H1 (cell line): Measurements from ENCODE around the gene EGLN2. TPM values are rescaled to one million over a fixed set of nuclear protein-coding genes. Genes with fewer than 3 reads are reported as not detected.

Experiments
- CTCF ChIA-PET: fragments of 300-600 bp; sonication (Branson Sonifier 250); formaldehyde crosslinking; loops from one replicate; lab custom pipeline; 2021; ENCODE audit not compliant: partially characterized antibody; lab: Charles Lee
- POLR2A ChIA-PET: fragments of 300-600 bp; sonication (Branson Sonifier 250); formaldehyde crosslinking; loops from one replicate; lab custom pipeline; 2021; ENCODE audit warnings: inconsistent platforms; ENCODE audit not compliant: partially characterized antibody; lab: Charles Lee
- DNase-seq, 2 experiments: peaks; one replicate each; pipeline versions ENCODE4 v3.0.0 to v3.0.0-alpha.2; 2010 to 2022; ENCODE audit warnings: low spot score in 2 of 2, low read depth in 1 of 2, mixed read lengths in 1 of 2
- FAIRE-seq: peaks from 2 replicates; lab custom pipeline; 2011; peaks lifted over from hg19 to GRCh38; lab: Jason Lieb, UNC
- H2AFZ ChIP-seq: 2 replicates; pipeline ENCODE4 v1.8.1; 2012; ENCODE audit warnings: low read length, inconsistent platforms
- H2AK5ac ChIP-seq: 2 replicates; pipeline ENCODE4 v1.6.1; 2013; ENCODE audit warnings: low read depth, low read length
- H2BK120ac ChIP-seq: replicated peaks from 2 replicates; pipeline ENCODE3; 2013; ENCODE audit warnings: low read depth, low read length, inconsistent platforms
- H2BK12ac ChIP-seq: 2 replicates; pipeline ENCODE4 v1.6.1; 2013; ENCODE audit warnings: low read depth, low read length
- H2BK15ac ChIP-seq: 2 replicates; pipeline ENCODE4 v1.6.1; 2013; ENCODE audit warnings: low read length
- H2BK20ac ChIP-seq: 2 replicates; pipeline ENCODE4 v1.6.1; 2013; ENCODE audit warnings: low read length
- H2BK5ac ChIP-seq: 2 replicates; pipeline ENCODE4 v1.6.1; 2013; ENCODE audit warnings: low read depth, low read length
- H3K14ac ChIP-seq: 2 replicates; pipeline ENCODE4 v1.6.1; 2013; ENCODE audit warnings: inconsistent platforms; ENCODE audit not compliant: insufficient read length
- H3K18ac ChIP-seq: 2 replicates; pipeline ENCODE4 v1.6.1; 2013; ENCODE audit warnings: low read length; ENCODE audit errors: extremely low read depth
- H3K23ac ChIP-seq: 2 replicates; pipeline ENCODE4 v1.6.1; 2013; ENCODE audit warnings: inconsistent platforms; ENCODE audit not compliant: insufficient read length
- H3K23me2 ChIP-seq: 2 replicates; pipeline ENCODE4 v1.6.1; 2013; ENCODE audit warnings: low read depth, low read length
- H3K27ac ChIP-seq: 2 replicates; pipeline ENCODE4 v1.6.1; 2011; ENCODE audit warnings: low read depth, low read length, inconsistent platforms
- H3K27me3 ChIP-seq, 4 experiments: replicated peaks in 1 of 4; 1 replicate in 1 of 4; 2 replicates in 3 of 4; pipeline versions ENCODE4 v1.6.1 to v1.8.1; 2011 to 2013; ENCODE audit warnings: low read length in 3 of 4, mild to moderate bottlenecking in 3 of 4, inconsistent platforms in 2 of 4, mixed read lengths in 2 of 4, moderate library complexity in 1 of 4; ENCODE audit not compliant: control insufficient read depth in 3 of 4, insufficient read depth in 3 of 4; ENCODE audit errors: extremely low read depth in 1 of 4
- H3K36me3 ChIP-seq, 4 experiments: 2 replicates each; pipeline versions ENCODE4 v1.6.1 to v1.8.1; 2011 to 2013; ENCODE audit warnings: mild to moderate bottlenecking in 4 of 4, low read length in 3 of 4, moderate library complexity in 2 of 4, control low read depth in 1 of 4, inconsistent platforms in 1 of 4; ENCODE audit not compliant: insufficient read depth in 4 of 4, control insufficient read depth in 2 of 4
- H3K4ac ChIP-seq: replicated peaks from 2 replicates; pipeline ENCODE3; 2013; ENCODE audit warnings: low read length, low read depth, mixed read lengths, inconsistent platforms; ENCODE audit not compliant: insufficient read length
- H3K4me1 ChIP-seq, 4 experiments: replicated peaks in 1 of 4; 1 replicate in 1 of 4; 2 replicates in 3 of 4; pipeline versions ENCODE4 v1.6.1 to v1.8.1; 2011 to 2013; ENCODE audit warnings: low read length in 3 of 4, inconsistent platforms in 2 of 4, mixed read lengths in 1 of 4; ENCODE audit not compliant: insufficient read depth in 4 of 4, control insufficient read depth in 3 of 4
- H3K4me2 ChIP-seq, 2 experiments: 2 replicates each; pipeline versions ENCODE4 v1.6.1 to v1.8.1; 2011 to 2013; ENCODE audit warnings: low read depth in 2 of 2, low read length in 2 of 2, control low read depth in 1 of 2, inconsistent platforms in 1 of 2, mild to moderate bottlenecking in 1 of 2; ENCODE audit not compliant: insufficient read depth in 1 of 2
- H3K4me3 ChIP-seq, 4 experiments: fragments of 200-600, 300-600 bp in 1 of 4; sonication (generic), shearing (Covaris generic), sonication (Bioruptor Twin) in 1 of 4; 2 replicates each; pipeline versions ENCODE4 v1.5.1 to v1.8.1; 2011 to 2016; ENCODE audit warnings: low read length in 4 of 4, low read depth in 3 of 4, control low read depth in 2 of 4, inconsistent platforms in 2 of 4, mild to moderate bottlenecking in 2 of 4, mixed read lengths in 1 of 4, moderate library complexity in 1 of 4; ENCODE audit not compliant: insufficient read depth in 2 of 4; ENCODE audit errors: extremely low read depth in 1 of 4
- H3K56ac ChIP-seq: replicated peaks from 2 replicates; pipeline ENCODE3; 2013; ENCODE audit warnings: low read depth, mild to moderate bottlenecking, mixed read lengths, low read length, inconsistent platforms; ENCODE audit not compliant: insufficient read length
- H3K79me1 ChIP-seq: 2 replicates; pipeline ENCODE4 v1.6.1; 2013; ENCODE audit warnings: low read depth, low read length, control low read depth
- H3K79me2 ChIP-seq, 2 experiments: 2 replicates each; pipeline versions ENCODE4 v1.6.1 to v1.8.1; 2012 to 2013; ENCODE audit warnings: low read length in 2 of 2, mild to moderate bottlenecking in 2 of 2, inconsistent platforms in 1 of 2; ENCODE audit not compliant: insufficient read depth in 2 of 2, control insufficient read depth in 1 of 2
- H3K9ac ChIP-seq, 4 experiments: replicated peaks in 1 of 4; 1 replicate in 1 of 4; 2 replicates in 3 of 4; pipeline versions ENCODE4 v1.6.1 to v1.8.1; 2011 to 2013; ENCODE audit warnings: low read depth in 3 of 4, low read length in 3 of 4, control low read depth in 2 of 4, mild to moderate bottlenecking in 2 of 4, moderate library complexity in 2 of 4, inconsistent platforms in 1 of 4; ENCODE audit errors: extremely low read depth in 1 of 4
- H3K9me3 ChIP-seq, 2 experiments: 2 replicates each; pipeline versions ENCODE4 v1.6.1 to v1.8.1; 2012 to 2013; ENCODE audit warnings: mild to moderate bottlenecking in 2 of 2, moderate library complexity in 2 of 2, control low read depth in 1 of 2, inconsistent platforms in 1 of 2, low read depth in 1 of 2, low read length in 1 of 2, mixed read lengths in 1 of 2; ENCODE audit not compliant: insufficient read depth in 2 of 2
- H4K20me1 ChIP-seq, 2 experiments: replicated peaks in 1 of 2; 2 replicates each; pipeline versions ENCODE3 to v1.8.1; 2011 to 2013; ENCODE audit warnings: inconsistent platforms in 2 of 2, low read length in 2 of 2, mild to moderate bottlenecking in 1 of 2; ENCODE audit not compliant: insufficient read depth in 2 of 2, control insufficient read depth in 1 of 2
- H4K5ac ChIP-seq: 2 replicates; pipeline ENCODE4 v1.6.1; 2013; ENCODE audit warnings: low read length, low read depth, mixed read lengths, inconsistent platforms; ENCODE audit not compliant: insufficient read length
- H4K8ac ChIP-seq: 2 replicates; pipeline ENCODE4 v1.8.0; 2013; ENCODE audit warnings: mild to moderate bottlenecking, moderate library complexity, low read length, inconsistent platforms; ENCODE audit not compliant: insufficient read depth; ENCODE audit errors: extremely low read depth
- H4K91ac ChIP-seq: replicated peaks from 2 replicates; pipeline ENCODE3; 2013; ENCODE audit warnings: low read length, mixed read lengths, inconsistent platforms; ENCODE audit not compliant: insufficient read length
- CTCF ChIP-seq, 3 experiments: IDR thresholded peaks; 1 replicate in 2 of 3; 2 replicates in 1 of 3; pipeline versions ENCODE4 v1.5.1 to v1.6.1; 2011; ENCODE audit warnings: low read length in 3 of 3, mild to moderate bottlenecking in 3 of 3, inconsistent platforms in 2 of 3, low read depth in 1 of 3, moderate library complexity in 1 of 3; ENCODE audit not compliant: insufficient read depth in 1 of 3; ENCODE audit errors: control extremely low read depth in 1 of 3
- KDM1A ChIP-seq: fragments of 200-600, 300-600 bp; sonication (generic); IDR thresholded peaks from 2 replicates; pipeline ENCODE4 v1.7.1; 2016; ENCODE audit warnings: mild to moderate bottlenecking, low read length, borderline replicate concordance
- KDM4A ChIP-seq: IDR thresholded peaks from one replicate; pipeline ENCODE4 v1.7.1; 2012; ENCODE audit warnings: low read depth, mild to moderate bottlenecking, moderate library complexity, low read length, inconsistent platforms; ENCODE audit not compliant: severe bottlenecking
- WGBS, 2 experiments: shearing (Covaris generic) in 1 of 2; methylation state at CpG; one replicate each; pipeline versions ENCODE4 v1.1.6 to v1.1.7; 2013 to 2015; ENCODE audit warnings: low lambda C conversion rate in 2 of 2, mixed read lengths in 2 of 2, inconsistent platforms in 1 of 2, low coverage in 1 of 2, missing lambda C conversion rate in 1 of 2; ENCODE audit not compliant: insufficient replicate concordance in 2 of 2, insufficient coverage in 1 of 2, insufficient read length in 1 of 2; ENCODE audit errors: extremely low coverage in 1 of 2, missing lambda C conversion rate in 1 of 2; 5-methylcytosine and 5-hydroxymethylcytosine counted together
- polyA plus RNA-seq, 7 experiments: library from polyadenylated mRNA; depleted of rRNA in 3 of 7; stranded (reverse) in 5 of 7; unstranded in 2 of 7; fragments of >200 nt in 5 of 7; fragments of 200-250 nt in 2 of 7; gene quantifications; 1 replicate in 5 of 7; 2 replicates in 1 of 7; 4 replicates in 1 of 7; pipeline versions ENCODE4 v1.2.1 to v1.2.3, GENCODE V29; 2011 to 2013; ENCODE audit warnings: missing spikeins in 2 of 7, mixed read lengths in 2 of 7
- total RNA-seq: library from RNA; stranded (reverse); fragmentation: NEBNext Ultra II Directional; extraction: Animal tissue kit (Norgen Biotek cat#: 25700); gene quantifications from 2 replicates; pipeline ENCODE4 v1.2.1, GENCODE V29; 2021

The EGLN2 gene
- total and polyA plus RNA-seq, 2 of the 8 experiments (the other 6 are each of a cell fraction or from before 2014, with no cell fraction given) = 86.9 to 103 TPM

DNA sequence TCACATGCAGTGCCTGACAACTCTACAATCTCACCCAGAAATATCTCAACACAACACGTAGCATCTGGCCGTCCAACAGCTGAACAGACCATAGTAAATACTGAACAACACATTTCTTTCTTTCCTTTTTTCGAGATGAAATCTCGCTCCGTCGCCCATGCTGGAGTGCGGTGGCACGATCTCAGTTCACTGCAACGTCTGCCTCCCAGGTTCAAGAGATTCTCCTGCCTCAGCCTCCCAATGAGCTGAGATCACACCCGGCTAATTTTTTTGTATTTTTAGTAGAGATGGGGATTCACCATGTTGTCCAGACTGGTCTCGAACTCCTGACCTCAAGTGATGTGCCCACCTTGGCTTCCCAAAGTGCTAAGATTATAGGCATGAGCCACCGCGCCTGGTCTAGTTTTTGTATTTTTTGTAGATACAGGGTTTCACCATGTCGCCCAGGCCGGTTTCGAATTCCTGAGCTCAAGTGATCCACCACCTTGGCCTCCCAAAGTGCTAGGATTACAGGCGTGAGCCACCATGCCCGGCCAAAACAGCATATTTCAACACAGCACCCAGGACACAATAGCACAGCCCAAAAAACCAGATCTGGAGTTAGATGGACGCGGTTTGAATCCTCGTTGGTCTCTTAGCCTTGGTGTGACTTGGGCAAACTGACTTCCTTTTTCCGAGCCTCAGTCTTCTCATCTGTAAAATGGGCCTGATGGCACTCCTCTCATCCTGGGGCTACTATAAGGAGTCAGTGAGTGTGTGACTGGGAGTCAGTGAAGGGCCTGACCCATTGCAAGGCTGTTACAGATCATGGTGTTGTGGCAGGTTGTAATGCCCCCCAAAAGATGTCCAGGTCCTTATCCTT lies 28.6 kb downstream of the EGLN2 start:
- H3K27me3 ChIP-seq = no peaks in the 10 kb centered on the region
- TF ChIP-seq KDM1A (peak; percentile 78; the same call in 1 of the 2 replicates), CTCF (IDR thresholded peaks at IDR 0.05; ENCODE audit: control extremely low read depth in 1 of 3, insufficient read depth in 1 of 3, low read depth in 1 of 3, low read length in 3 of 3) (no peak), KDM4A (no peak)
- TF ChIP-seq, all 59 proteins: peak for 1
- H3K18ac ChIP-seq = no peak overlapping the region
- POLR2A ChIA-PET = interaction anchor here (0.8 to 1.0 kb wide), 2 partner anchors 29 to 125 kb away, joined by 4 read pairs; no protein-coding TSS in a partner anchor
- no peak overlapping the region for H3K14ac ChIP-seq
- no peak overlapping the region for H3K4ac ChIP-seq
- H2AK5ac ChIP-seq = peak overlapping the region; percentile 95
- no peak overlapping the region for H3K4me3 ChIP-seq
- no peak overlapping the region for H4K91ac ChIP-seq
- H3K23me2 ChIP-seq = peaks cover 2% of the 10 kb centered on the region; the same call in 1 of the 2 replicates
- H3K9ac ChIP-seq = no peak overlapping the region
- H3K36me3 ChIP-seq = no peaks in the 10 kb centered on the region; a peak in 2 of 8 replicates
- FAIRE-seq (no peak), DNase-seq (no peak)
- no peak overlapping the region for H3K4me2 ChIP-seq
- H2BK12ac ChIP-seq = peak overlapping the region; percentile 97; the same call in 1 of the 2 replicates
- H4K5ac ChIP-seq = no peak overlapping the region
- H2BK120ac ChIP-seq = no peak overlapping the region
- no peak overlapping the region for H4K8ac ChIP-seq
- H2BK5ac ChIP-seq = 0 out of 2 replicates have a peak overlapping the region, but pooled peaks have one; percentile 68
- H3K23ac ChIP-seq = no peak overlapping the region
- no peaks in the 10 kb centered on the region for H4K20me1 ChIP-seq
- no peaks in the 10 kb centered on the region; a peak in 1 of 7 replicates for H3K4me1 ChIP-seq
- no peaks in the 10 kb centered on the region; the same call in 1 of the 2 replicates for H3K79me1 ChIP-seq
- H3K79me2 ChIP-seq = no peaks in the 10 kb centered on the region
- H3K9me3 ChIP-seq = no peaks in the 10 kb centered on the region
- no peak overlapping the region for H2AFZ ChIP-seq
- peak overlapping the region; percentile 34; the same call in 1 of the 2 replicates for H2BK20ac ChIP-seq
- no peak overlapping the region for H3K56ac ChIP-seq
- H3K27ac ChIP-seq = no peak overlapping the region
- 92% methylated on average over 22 of the region's 22 CpGs; no CpG with 5 or more reads in 1 of the 2 experiments for WGBS, 2 experiments
- CTCF ChIA-PET = interaction anchor here (0.6 to 1.6 kb wide), 2 partner anchors 8 to 417 kb away, joined by 3 to 6 read pairs; no protein-coding TSS in a partner anchor
- peak overlapping the region; percentile 48; the same call in 1 of the 2 replicates for H2BK15ac ChIP-seq
